GM21515 (cell line): ENCODE data around the gene METTL23.
A peak's percentile ranks its signal among the peaks of the same experiment; 100 is the strongest.

Source experiments
- ATAC-seq: cut with Tn5 transposase; IDR thresholded peaks from one replicate; pipeline ENCODE4 v1.9.1; 2021; ENCODE audit not compliant: unreplicated experiment

METTL23 gene, protein sequence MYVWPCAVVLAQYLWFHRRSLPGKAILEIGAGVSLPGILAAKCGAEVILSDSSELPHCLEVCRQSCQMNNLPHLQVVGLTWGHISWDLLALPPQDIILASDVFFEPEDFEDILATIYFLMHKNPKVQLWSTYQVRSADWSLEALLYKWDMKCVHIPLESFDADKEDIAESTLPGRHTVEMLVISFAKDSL

DNA sequence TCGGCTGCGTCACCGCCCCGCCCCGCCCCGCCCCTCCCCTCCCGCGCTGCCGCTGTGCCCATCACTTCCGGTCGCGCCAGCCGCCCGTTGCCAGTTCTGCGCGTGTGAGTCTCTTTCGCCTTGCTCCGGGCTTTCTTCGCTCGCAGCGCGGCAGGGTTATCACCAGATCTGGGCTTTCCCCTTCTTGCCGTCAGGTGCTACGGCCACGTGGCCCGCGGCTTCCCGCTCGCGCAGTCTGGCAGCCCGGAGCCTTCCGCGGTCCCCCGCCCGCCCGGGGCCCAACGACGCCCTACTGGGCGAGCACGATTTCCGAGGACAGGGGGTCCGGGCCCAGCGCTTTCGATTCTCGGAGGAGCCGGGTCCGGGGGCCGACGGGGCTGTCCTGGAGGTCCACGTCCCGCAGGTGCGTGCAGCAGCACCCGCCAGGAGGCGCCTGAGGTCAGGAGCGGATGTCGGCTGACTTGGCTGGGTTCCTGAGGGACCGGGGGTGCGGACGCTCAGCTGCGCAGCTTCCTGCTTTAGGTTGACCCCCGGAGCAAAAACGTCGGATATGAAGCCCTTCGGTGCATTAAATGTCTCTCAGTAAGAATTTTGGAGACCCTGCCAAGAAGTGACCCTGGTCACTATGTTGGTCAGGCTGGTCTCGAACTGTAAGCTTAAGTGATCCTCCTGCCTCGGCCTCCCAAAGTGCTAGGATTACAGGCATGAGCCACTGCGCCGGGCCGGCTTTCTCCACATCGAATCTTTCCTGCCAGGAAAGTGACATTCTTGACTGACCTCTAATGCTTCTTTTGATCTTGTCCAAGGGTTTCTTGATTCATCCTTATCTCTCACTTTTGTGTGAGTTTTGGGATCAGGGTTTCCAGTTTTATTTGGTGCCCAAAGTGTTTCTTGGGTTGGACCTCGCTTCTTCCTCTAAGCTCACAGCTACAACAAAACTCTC is at the start of gene METTL23:
METTL23 (plus strand) TSS at position 64 of the 943 bp plus-strand sequence. CDS start 2,872 bp downstream, outside the sequence.
- peak; percentile 48 for ATAC-seq

DNA sequence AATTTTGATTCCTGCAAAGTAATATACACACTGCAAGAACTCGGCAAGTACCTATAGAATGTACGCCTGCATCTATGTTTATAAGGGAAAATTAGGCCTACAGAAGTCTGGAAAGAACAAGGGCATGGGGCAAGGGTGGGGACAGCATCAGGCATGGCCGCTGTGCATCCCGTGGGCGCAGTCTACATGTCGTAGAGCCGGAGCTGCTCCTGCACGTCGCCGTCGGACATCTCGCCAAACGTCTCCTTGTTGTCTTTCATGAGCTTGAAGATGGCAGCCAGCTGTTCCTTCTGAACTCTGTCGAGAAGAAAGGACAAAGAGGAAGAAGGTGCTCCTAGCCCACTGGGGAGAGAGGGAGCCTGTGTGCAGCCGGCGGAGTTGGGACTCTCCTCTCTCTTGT is 49.2 kb upstream of the METTL23 start:
- no peak for ATAC-seq

DNA sequence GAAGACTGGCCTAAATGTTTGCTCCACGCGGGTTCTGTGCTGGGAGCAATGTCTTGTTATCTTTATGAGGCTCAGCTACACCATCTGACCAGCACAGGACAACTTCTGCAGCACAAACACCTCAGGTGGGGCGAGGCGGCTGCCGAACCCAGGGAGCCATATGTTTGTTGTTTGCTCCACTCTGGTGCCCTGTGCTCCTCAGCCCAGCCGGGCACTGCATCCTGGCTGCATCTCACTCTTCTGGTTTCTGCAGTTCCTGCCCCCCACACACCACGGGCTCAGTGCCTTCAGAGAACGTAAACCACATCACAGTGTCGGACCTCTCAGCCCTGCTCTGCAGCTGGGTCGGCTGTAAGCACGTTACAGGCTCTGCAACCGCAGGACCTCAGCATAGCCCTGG is 48.3 kb upstream of the METTL23 start:
- no peak for ATAC-seq

DNA sequence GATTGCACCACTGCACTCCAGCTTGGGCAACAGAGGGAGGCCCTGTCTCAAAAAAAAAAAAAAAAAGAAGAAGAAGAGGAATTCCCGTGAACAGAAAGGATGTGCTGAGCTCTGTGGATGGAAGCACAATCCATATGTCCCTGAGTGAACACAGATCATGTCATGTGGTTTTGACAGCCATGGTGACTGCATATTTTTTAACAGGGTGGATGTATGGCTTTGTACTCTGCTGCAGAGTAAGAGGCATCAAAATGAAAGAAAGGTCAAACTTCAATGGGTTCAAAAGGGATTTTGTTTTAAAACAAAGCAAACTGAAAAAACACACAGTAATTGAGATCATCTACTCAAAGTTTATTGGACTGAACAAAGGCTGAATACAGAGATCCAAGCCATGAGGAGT is 47.4 kb upstream of the METTL23 start:
- no peak for ATAC-seq

DNA sequence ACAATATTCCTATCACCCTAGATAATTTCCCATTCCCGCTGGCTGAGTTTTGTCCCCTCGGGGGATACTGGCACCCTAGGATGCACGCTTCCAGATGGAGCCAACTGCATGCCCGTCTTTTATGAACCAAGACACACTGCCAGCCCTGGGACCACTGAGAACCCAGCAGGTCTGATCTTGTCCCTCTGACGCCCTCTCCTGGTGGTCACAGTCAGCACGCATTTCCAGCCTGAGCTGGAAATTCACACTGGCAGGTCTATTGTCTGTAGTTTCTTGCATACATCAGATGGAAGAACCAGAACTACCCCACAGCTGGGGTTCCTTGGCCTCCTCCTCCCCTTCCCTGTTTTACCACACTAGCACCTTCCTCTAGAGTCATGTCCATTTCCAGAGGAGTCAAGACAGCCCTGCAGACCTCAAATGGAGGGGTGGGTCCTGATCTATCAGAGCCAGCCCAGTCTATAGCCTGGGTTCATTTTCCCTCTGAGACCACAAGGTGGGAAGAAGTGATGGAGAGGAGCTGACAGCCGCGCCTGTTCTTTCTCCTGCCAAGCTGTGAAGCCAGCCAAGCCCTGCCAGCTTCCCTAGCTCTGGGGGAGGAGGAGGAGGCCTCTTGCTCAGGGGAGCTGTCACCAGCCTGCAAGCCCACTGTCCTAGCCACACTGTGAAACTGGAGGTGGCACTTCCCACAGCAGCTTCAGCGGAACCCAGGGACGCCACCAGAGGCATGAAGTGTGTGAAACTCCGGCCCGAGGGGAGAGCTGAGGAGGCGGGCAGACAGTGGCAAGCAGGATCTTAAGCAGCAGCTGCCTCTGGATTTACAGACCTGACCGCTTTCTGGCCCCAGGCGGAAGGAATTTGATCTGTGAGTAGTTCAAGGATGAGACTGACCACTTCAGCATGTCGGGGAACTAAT is 45.2 kb upstream of the METTL23 start:
- ATAC-seq: no peak

DNA sequence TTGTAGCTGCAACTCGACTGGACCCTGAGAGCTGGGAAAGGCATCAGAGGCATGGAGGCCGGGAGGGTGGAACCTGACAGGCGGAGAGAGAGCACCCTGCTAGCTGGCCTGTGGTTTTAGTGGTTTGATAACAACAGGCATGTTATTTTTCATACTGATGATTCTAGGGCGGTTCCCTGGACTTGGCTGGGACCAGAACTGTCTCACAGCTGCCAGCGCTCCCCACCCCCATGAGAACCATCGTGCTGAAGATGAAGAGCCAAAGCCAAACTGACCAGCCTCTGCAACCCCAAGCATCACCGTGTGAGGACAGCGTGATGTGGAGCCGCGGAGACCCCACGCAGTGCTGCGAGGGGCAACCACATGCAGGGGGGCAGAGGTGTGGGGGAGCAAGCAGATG is 44.3 kb upstream of the METTL23 start:
- ATAC-seq: no peak

DNA sequence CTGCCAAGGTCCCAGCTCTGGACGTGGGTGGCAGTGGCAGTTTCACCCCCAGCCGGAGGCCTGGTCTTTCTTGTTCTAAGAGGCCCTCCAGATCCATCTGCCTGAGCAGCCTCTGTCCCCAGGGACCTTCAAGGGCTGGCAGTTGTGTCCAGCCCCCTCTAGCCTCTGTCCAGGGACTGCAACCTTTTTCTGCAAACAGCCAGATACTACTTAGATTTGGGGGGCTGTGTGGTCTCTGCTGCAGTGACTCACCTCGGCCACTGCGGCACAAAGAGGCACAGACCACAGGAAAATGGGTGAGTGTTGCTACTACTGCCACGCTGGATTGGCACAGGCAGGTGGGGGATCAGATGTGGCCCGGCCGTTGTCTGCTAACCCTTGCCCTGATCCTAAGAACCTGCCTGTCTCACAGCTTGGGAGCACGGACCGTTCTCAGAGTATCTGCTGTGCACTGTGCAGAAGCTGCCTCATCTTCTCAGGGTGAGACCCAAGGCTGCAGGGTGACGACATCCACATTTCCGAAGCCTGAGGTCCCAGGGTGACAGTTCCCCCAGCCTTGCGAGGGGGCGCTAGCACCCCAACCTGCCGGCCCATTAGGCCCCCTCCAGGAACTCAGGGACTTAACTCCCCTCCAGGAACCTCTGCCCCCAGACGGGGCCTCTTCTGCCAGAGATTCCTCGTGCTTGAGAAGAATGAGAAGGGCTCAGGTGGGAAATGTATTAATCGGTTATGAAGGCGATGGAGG is 43.5 kb upstream of the METTL23 start:
- no peak for ATAC-seq

DNA sequence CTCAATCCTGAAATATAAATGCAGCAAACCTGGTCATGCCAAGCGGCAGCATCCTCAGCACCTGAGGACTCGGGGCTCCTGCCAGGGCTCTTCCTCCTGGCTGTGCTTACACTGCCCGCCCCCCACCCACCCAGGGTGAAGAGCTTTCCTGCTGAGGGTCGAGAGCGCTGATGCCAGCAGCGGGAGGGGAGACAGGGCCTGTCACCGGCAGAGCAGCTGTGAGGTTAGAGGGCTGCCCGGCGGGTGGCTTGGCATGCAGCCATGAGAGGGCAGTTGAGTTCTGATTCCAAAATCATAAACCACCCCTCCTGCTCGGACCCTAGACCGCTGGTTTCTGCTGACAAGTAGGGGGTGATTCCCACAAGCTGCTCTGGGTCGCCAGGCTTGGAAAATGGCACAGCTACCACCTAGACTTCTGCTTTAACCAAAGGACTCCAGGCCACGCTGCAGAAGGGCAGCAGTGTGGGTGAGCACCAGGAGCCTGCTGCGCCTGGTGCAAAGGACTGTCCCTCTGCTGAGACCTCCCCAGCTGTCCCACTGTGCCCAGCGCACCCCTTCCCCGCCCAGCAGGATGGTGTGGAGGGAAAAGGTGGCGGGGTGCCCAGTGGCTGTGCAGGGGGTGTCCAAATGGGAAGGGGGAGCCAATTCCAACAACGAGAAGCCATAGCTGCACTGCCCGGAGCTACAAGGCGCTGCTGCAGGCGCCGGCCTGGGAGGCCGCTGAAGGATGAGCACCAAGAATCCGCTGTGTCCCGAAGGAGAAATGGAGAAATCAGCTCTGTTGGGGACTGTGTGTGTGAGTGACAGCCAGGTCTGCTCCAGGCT is 42.5 kb upstream of the METTL23 start:
- ATAC-seq: no peak

DNA sequence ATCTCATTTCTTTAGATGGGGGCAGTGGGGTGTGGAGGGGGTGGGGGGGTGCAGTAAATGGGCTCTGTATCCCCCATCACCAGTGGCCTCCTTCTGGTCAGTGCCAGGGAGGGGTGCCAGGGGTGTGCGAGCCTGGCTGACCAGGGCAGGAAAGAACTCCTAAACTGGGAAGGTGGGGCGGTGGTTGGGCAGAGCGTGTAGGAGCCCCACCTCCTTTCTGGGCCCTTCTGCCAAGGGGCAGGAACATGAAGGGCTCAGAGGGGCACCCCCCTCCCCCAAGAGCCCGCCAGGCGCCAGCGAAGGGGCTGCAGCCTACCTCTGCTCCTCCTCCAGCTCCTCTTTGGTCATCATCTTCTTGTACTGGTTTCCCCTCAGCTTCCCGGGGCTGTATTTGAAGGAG is 41.9 kb upstream of the METTL23 start:
- no peak for ATAC-seq

DNA sequence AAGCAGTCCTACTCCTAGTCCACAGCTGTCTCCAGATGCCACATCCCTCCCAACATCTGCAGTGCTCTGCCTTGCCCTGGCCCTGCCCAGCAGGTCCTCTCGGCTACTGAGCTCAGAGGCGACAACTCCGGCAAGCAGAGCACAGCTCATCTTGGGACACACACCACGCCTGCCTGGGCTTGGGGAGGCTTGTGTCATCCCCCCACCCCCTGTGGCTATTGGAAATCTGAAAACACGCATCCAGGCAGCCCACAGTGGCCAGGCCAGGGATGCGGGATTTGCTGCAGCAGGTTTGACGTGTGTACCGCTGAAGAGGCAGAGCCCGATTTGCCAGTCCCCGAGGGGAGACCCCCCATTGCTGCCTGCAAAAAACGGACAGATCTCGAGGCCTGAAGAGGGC is 41.3 kb upstream of the METTL23 start:
- ATAC-seq: no peak

DNA sequence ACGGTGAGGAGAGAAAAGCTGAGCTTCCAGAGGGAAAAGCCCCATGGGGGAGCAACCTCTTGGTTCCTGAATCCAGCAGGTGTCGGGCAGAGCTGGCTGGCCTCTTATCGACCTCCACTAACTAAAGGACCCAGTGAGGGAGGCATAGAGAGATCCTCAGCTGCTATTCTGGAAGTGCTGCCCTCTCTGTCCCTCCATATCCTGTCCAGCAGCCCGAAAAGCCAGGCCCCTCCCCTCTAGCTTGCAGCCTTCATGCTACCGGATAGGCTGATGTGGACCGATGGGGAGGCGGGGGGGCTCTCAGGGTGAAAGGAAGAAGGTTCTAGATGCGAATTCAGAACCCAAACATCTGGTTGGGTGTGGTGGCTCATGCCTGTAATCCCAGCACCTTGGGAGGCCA is 40.8 kb upstream of the METTL23 start:
- ATAC-seq: no peak

DNA sequence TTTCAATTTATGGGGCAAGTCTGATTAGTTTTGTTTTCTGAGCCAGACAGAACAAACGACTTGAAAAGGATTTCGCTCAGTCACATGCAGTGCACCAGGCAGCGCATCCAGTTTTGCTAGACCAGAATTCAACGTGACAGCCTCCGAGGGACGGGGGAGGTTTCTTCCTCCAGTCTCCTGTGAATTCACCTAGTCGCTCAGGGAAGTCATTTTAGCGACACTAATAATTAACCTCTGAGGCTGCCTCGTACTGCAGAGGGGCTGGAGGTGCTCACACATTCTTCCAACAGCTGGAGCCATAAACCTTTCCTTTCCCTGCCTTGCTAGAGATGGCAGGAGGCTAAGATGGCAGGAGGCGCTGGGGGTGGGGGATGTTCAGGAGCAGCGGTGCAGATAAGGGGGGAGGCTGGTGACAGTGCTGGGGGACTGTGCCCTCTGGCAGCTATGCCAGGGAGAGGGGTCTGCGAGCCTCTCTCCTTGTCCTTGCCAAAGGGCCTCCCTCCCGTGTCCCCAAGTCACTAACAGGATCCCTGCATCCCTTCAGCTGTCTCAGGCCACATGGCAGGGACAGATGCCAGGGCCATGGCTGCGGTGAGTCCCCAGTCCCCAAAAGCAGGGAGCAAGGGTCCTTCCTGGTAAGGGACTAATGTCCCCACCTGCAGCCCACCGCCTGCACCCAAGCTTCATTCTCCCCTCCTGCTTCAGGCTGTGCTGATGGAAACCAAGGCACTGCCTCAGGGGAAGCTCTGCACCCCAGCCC is 39.9 kb upstream of the METTL23 start:
- no peak for ATAC-seq

DNA sequence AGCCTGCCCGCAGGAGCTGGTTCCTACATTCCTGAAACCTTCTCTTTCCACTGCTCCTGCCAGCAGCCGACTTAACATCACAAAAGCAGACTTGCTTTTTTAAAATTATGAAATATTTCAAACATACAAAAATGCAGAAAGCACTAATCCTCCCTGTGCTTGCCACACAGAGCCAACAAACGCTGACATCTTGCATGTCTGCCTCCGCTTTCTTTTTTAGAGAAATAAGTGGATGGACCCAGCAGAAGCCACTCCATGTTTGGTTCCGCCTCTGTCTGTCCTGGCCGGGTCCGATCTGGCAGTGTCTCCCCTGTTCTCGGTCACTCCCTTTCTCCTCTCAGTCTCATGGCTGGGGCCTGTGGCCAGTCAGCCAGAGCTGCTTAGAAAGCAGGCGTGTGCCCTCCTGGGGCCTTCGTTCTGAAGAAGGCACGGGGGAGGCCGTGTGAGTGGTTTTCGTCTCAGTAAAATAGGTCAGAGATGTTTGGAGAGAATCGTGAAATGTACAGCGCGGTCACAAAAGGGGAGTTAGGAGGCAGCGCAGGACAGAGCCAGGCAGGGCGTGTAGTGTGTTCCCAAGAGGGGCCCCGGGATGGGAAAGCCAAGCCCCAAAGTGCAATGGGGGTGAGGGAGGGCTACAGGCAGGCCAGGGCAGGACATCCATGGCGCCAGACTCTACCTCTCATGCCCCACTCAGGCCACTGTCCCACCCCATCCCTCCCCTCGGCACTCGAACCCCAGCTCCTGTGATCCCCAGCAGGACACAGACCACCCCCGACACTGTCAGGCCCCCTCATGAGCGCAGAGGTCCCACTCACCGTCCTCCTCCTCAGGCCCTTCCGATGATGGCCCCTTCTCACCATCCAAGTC is 39.1 kb upstream of the METTL23 start:
- no peak for ATAC-seq

DNA sequence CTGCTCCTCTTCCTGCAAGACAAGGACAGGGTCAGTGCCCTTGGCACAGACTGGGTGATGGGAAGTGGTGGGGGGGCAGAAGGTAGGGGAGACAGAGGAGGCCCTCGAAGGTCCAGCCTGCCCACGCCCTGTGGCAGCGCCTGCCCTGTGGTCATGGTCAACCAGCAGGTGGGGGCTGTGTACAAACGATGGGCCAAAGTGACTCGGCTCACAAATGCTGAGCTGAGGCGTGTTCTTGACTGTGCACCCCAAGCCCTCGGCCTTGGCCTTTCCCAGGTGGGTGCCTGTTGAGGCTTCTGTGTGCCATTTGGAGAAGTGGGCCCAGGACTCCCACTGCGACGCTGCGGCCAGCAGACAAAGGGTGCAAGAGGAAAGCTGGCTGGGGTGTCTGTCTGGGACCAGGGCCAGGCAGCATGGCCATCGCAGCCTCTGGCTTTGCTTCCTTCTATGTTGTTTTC is 38.4 kb upstream of the METTL23 start:
- no peak for ATAC-seq

DNA sequence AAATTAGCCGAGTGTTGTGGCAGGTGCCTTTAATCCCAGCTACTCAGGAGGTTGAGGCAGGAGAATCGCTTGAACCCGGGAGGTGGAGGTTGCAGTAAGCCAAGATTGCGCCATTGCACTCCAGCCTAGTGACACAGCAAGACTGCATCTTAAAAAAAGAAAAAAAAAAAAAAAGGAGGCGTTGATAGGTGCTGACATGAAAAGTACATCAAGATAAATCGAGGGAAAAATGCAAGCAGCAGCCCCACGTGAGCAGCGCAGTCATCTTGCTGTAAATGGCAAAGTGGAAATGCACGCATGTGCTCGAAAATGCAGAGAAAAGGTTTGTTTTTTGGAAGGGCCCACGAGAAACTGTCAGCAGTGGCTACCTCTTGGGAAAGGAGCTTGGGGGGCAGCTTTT is 36.8 kb upstream of the METTL23 start:
- ATAC-seq: no peak

DNA sequence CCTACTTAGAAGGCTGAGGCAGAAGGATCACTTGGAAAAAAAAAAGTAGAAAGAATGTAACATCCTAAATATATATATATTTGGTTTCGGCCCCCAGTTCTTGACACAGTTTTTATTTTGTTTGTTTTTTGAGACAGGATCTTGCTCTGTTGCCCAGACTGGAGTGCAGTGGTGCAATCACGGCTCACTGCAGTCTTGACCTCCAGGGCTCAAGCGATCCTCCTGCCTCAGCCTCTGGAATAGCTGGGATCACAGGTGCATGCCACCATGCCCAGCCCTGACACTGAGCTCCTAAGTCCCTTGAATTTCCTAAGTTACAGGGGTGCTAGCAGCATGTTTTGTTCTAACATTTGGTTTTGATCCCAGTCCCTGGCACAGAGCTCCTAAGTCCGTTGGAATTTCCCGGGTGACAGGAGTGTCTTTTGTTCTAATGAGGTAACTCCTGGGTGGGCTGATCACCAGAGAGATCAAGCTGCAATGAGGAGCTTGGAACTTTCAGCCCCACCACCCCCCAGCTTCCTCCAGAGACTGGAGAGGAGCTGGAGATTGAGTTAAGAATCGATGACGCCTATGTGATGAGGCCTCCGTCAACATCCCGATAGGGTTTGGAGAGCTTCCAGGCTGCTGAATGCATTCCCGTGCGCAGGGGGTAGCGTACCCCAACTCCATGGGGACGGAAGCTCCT is 35.9 kb upstream of the METTL23 start:
- no peak for ATAC-seq

DNA sequence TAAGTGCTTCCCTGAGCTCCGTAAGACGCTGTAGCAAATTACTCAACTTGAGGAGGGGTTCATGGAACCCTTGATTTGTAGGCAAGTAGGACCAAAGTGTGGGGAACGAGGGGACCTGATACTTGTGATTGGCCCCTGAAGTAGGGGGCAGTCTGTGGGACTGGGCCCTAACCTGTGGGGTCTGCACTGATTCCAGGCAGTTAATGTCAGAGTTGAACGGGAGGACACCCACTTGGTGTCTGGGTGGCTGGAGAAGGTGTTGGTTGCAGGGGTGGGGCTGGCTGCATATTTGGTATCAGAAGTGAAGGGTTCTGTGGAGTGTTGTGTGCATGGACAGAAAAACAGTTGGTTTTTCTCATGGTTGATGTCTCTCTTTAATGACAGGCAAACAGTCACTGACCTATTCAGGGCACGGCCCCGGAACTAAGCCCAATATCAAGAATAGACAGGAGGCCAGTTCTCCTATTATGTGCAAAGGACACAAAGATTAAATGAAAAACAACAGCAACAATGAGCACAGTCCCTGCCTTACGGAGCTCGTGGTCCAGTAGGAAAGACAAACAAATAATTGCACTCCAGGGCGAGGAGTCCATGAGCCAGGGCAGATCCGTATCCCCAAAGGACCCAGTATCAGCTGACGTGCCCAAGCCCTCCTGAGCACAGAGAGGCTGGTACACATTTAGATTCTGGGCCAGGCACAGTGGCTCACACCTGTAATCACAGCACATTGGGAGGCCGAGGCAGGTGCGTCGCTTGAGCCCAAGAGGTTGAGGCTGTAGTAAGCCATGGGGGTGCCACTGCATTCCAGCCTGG is 35.1 kb upstream of the METTL23 start:
- no peak for ATAC-seq
